HPDE6-E6E7 (cell line): ENCODE results near the gene IL31.
"Not testable (repeated sequence)": the region's sequence is repeated elsewhere in the genome, so short reads cannot be mapped to it uniquely, and the experiment has no call there.

ENCODE experiments used
- DNase-seq: peaks from one replicate; pipeline ENCODE4 v3.0.0; 2011; ENCODE audit warnings: missing footprints; ENCODE audit errors: extremely low spot score

The IL31 gene

GRCh38 chr12:122192441-122192840 lies 18.4 kb upstream of the IL31 start:
- DNase-seq = no peak

GRCh38 chr12:122190842-122191668 lies 17.0 kb upstream of the IL31 start:
- DNase-seq = peak; percentile 74

GRCh38 chr12:122189626-122190475 lies 15.8 kb upstream of the IL31 start:
- DNase-seq = no peak

DNA sequence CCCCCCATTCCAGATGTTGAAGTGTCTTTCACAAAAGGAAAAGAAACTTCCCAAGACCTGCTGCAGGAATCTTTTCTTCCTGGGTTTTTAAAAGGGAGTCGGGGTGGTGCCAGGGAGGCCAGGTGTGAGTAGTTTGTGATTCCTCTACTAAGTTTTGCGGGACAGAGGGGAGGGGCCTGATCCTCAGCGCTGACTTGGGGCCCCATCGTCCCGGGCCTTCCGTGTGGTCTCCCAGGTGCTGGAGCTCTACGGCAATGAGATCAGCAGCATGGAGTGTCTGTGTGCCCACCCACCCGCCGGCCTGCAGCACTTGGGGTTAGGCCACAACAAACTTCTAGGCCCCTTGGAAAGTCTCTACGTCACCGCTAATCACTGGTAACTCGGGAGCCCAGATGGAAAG lies 13.4 kb upstream of the IL31 start:
- DNase-seq = no peak

GRCh38 chr12:122185494-122186082 lies 11.6 kb upstream of the IL31 start:
- no peak for DNase-seq

GRCh38 chr12:122185079-122185478 lies 11.1 kb upstream of the IL31 start:
- DNase-seq = no peak

GRCh38 chr12:122184517-122184916 lies 10.5 kb upstream of the IL31 start:
- no peak for DNase-seq

DNA sequence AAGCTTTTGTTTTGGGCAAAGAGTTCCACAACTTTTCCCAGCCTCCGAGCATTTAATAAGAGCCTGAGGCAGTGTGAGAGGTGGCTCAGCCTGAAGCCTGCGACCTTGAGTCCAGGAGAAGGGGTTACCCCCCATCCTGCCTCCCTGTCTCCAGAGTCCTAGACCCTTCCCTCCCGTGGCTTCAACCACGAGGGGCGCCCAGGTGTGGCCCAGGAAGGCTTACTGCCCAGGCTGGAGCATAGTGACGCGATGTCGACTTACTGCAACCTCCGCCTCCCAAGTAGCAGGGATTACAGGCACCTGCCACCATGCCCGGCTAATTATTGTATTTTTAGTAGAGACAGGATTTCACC lies 9.5 kb upstream of the IL31 start:
- DNase-seq = no peak

DNA sequence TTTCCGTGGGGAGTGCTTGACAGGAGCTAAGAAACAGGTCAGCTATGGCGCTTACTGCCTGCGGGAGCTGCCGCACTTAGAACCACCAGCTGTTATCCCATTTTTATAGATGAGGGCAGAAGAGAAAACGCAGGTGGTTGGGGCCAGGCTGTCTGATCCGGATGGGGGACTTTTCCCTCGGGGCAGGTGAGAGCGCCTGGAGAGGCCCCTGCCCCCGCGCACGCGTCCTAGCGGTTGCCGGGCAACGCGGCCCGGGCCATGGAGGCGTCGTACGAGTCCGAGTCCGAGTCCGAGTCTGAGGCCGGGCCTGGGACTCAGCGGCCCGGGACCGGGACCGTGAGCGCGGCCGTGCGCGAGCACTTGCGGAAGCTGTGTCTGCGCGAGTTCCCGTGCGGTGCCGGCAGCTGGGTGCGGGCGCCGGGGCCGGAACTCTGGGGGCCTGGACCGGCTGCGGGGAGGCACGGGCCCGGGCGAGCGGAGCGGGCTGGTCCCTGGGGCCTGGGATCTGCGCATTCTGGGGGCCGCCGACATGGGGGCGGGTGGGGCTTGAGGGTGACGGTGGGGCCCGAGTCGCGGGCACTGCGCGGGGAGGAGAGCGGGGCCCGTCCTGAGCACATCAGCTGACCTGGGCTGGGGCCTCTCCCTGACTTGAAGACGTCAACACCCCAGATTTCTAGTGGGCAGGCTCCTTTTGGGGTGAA lies 9.0 kb upstream of the IL31 start, which contains the start of gene LRRC43:
Gene LRRC43 (plus strand): TSS at position 237 of the 701 bp plus-strand sequence. CDS start 22 bp downstream, at position 259.
- DNase-seq = no peak

DNA sequence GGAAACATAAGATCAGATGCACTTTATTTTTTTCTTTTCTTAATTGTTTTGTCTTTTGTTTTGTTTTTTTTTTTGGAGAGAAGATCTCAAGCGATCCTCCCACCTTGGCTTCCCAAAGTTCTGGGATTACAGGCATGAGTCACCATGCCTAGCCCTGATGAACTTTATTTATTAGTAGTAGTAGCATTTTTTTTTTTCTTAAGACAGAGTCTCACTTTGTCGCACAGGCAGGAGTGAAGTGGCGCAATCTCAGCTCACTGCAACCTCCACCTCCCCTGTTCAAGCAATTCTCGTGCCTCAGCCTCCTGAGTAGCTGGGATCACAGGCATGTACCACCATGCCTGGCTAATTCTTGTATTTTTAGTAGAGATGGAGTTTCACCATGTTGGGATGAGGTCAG lies 2.5 kb upstream of the IL31 start:
- not testable (repeated sequence) for DNase-seq

DNA sequence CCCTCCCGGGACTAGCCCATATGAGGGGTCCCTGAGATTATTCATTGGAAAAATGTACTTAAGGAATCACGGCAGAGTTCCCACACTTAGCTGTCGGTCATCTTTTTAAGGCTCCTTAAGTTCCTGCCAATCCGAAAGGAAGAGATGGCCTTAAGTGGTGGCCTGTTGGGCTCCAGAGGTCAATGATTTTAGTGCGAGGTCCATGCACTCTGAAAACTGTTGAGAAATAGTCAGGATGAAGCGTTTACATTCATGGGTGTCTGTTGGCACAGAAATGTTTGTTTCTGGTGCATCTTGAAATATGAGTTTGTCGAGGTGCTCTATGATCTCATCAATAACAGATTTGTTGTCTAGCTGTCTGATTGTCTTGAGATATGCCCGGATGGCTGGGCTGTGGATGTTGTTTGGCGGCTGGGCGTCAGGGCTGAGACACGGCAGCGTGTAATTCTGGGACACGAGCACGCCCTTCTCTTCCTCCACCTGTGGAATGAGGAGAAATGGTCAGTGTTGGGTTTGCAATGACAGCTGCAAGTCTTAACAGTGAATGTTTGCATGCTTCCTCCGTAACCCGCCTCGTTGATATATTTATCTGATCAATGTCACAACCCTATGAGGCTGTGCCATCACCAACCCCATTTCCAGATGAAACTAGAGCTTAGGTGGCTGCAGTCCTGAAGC lies 1.6 kb downstream of the IL31 start:
- no peak for DNase-seq

DNA sequence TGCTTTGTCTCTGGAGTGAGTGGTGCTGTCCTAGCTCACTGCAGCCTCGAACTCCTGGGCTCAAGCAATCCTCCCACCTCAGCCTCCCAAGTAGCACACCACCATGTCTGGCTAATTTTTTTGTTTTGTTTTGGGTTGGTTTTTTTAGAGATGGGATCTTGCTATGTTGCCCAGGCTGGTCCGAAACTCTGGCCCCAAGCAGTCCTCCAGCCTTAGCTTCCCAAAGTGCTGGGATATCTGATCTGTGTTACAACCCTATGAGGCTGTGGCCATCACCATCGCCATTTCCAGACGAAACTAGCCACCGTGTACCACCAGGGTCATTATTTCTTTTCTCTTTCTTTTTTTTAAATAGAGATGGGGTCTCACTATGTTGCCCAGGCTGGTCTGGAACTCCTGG lies 2.6 kb downstream of the IL31 start:
- no peak for DNase-seq

DNA sequence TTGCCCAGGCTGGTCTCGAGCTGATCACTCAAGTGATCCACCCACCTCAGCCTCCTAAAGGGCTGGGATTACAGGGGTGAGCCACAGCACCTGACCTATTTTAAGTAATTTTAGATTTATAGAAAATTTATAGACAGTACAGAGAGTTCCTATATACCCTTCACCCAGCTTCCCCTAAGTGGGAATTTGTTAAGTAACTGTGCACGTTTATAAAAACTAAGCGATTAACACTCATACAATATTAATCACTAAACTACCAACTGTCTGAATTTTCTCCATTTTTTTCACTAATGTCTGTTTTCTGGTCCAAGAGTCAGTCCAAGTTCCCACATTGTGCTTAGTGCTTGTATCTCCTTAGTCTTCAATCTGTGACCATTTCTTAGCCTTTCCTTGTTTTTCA lies 5.5 kb downstream of the IL31 start:
- no peak for DNase-seq

- DNase-seq = no peak
Measured at GRCh38 chr12:122167356-122167925, 6.6 kb downstream of the IL31 start.

GRCh38 chr12:122166422-122167349 lies 7.3 kb downstream of the IL31 start:
- DNase-seq = no peak

- DNase-seq = no peak
Measured at GRCh38 chr12:122162976-122163375, 11.0 kb downstream of the IL31 start.

GRCh38 chr12:122161682-122162081 lies 12.3 kb downstream of the IL31 start:
- no peak for DNase-seq

- no peak for DNase-seq
Measured at GRCh38 chr12:122160761-122161160, 13.3 kb downstream of the IL31 start.

DNA sequence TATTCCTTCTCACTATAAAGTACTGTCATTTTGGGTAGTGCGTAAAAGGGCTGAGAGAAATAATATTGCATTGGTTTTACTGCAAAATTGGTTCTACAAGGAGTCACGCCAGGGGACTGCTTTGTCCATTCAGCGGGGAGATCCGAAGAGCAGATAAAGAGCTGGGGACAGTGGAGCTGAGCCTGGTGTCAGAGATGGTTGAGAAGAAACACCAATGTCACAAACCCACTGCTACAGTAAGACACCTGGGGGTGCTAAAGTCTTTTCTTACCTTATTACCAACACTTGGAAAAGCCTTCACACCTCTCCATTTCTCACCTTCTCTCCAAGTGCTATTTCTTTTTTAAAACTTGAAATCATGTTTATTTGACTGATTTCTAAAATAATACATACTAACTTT lies 14.1 kb downstream of the IL31 start:
- DNase-seq = no peak
